BE2C (cell line): Measurements from ENCODE around the gene CNMD.

Source experiments
- DNase-seq: peaks from one replicate; pipeline ENCODE4 v3.0.0-alpha.2; 2020
- H3K27me3 ChIP-seq: fragments of 250-450 bp; sonication (Bioruptor Pico); 2 replicates; pipeline ENCODE4 v1.5.1; 2020; ENCODE audit warnings: mild to moderate bottlenecking
- H3K36me3 ChIP-seq: fragments of 250-450 bp; sonication (Bioruptor Pico); 2 replicates; pipeline ENCODE4 v1.5.1; 2020; ENCODE audit warnings: mild to moderate bottlenecking
- H3K4me1 ChIP-seq: fragments of 250-450 bp; sonication (Bioruptor Pico); 2 replicates; pipeline ENCODE4 v1.5.1; 2020
- H3K4me3 ChIP-seq: 2 replicates; pipeline ENCODE4 v1.5.1; 2011; ENCODE audit warnings: low read depth, low read length
- H3K9me3 ChIP-seq: fragments of 250-450 bp; sonication (Bioruptor Pico); 2 replicates; pipeline ENCODE4 v1.5.1; 2020
- TF ChIP-seq, protein P1 (sequence below): IDR thresholded peaks from 2 replicates; pipeline ENCODE4 v1.5.1; 2012; ENCODE audit warnings: mild to moderate bottlenecking, low read depth, low read length

Gene CNMD

DNA sequence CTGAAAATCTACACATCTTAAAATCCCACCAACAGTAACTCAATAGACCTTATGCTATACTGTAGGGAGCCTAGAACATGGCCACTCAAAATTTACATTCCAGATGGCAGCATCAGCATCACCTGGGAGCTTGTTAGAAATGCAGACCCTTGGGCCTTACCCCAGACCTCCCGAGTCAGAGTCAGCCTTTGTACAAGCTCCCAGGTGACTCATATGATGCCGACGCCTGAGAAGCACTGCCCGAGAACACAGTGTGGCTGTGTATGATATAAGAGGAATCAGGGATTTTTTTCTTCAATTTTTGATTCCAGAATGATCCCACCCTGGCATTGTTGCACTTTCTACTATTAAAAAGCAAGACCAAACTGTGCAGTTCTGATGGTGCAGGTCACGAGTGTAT lies 35.9 kb upstream of the CNMD start:
- peaks cover 5% of the 10 kb centered on the region for H3K27me3 ChIP-seq
- H3K4me1 ChIP-seq = no peaks in the 10 kb centered on the region
- no peaks in the 10 kb centered on the region for H3K9me3 ChIP-seq
- DNase-seq = no peak
- H3K4me3 ChIP-seq = no peak overlapping the region
- H3K36me3 ChIP-seq = no peaks in the 10 kb centered on the region
- TF ChIP-seq, protein P1, sequence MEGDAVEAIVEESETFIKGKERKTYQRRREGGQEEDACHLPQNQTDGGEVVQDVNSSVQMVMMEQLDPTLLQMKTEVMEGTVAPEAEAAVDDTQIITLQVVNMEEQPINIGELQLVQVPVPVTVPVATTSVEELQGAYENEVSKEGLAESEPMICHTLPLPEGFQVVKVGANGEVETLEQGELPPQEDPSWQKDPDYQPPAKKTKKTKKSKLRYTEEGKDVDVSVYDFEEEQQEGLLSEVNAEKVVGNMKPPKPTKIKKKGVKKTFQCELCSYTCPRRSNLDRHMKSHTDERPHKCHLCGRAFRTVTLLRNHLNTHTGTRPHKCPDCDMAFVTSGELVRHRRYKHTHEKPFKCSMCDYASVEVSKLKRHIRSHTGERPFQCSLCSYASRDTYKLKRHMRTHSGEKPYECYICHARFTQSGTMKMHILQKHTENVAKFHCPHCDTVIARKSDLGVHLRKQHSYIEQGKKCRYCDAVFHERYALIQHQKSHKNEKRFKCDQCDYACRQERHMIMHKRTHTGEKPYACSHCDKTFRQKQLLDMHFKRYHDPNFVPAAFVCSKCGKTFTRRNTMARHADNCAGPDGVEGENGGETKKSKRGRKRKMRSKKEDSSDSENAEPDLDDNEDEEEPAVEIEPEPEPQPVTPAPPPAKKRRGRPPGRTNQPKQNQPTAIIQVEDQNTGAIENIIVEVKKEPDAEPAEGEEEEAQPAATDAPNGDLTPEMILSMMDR = no peak

DNA sequence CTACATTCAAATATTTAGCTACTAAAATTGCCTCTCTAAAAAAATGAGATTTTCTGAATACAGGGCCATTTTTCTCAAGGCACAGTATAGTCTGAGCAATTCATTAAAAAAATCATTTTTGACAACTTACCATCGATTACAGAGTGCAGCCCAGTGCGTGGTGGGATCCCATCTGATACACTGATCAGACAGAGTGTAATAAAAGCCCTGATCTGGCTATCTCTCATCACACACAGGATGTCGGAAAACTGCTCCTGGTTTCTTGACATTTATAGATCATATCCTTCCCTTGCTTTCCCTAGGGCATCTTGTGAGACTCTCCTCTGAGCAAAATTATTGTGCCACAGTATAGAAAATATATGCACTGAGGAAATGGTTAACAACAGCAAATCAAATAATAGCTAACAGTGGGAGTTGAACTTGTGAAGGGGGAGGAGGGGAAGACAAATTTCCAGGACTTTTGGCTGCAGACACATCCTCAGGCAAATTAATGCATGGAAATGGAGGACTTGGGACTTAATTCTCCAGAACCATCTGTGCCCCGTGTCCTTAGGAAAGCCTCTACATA lies 28.4 kb upstream of the CNMD start:
- Histone ChIP-seq H3K27me3 (no peaks in the 10 kb centered on the region), H3K4me3 (no peak overlapping the region), H3K36me3 (no peaks in the 10 kb centered on the region), H3K4me1 (no peaks in the 10 kb centered on the region), H3K9me3 (no peaks in the 10 kb centered on the region)
- no peak for DNase-seq
- TF ChIP-seq, protein P1 = no peak

DNA sequence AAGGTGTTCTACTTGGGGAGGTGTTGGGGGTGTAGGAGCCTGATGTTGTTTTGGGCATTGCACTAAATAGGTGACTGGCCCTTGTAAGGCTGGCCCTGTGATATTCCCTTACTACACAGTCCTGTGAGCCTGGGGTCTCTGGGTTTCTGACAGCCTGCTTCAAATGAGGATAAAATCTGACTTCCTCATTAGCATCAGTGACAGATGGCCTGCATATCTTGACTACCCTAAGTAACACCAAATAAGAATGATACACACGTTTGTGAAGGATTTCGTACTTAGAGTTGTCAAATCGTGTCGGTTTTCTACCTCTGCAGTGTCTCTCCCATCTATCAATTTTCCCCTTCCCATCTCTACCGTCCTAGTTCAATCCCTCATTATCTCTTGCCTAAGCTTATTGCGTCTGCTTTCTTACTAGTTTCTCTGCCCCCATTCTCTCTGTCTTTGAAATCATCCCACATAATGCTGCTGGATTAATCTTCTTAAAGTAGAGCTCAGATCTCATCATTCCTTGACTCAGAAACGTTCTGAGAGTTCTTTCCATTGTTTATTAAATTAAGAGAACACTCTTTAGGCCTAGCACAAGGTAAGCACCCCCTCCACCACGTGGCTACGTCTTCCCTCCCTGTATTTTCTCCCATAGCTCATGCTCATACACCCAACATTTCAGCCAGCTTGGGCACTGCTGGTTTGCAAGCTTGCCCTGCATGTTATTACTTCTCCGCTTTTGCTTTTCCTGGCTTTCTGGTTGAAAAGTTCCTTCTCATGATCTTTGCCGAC lies 26.2 kb upstream of the CNMD start:
- H3K4me3 ChIP-seq = no peak overlapping the region
- no peak for DNase-seq
- no peaks in the 10 kb centered on the region for H3K4me1 ChIP-seq
- no peaks in the 10 kb centered on the region for H3K9me3 ChIP-seq
- no peaks in the 10 kb centered on the region for H3K27me3 ChIP-seq
- TF ChIP-seq, protein P1 = no peak
- no peaks in the 10 kb centered on the region for H3K36me3 ChIP-seq

DNA sequence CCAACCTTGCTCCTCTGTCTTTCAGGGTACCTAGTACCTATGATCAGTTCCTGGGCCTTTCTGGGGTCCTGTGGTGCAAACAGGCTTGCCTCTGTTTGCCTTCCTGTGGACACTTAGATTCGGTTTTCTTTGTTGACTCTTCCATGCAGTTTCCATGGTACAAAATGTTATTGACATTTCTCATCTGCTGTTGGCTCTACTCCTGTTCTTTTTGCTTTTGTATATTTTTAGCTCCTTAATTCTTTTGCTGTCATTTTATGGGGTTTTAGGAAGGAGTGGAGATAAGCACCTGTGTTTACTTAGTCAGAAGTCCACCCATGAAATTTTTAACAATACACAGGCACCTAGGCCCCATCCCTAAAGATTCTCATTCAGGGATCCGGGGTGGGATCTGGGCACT lies 20.5 kb upstream of the CNMD start:
- Histone ChIP-seq H3K36me3 (no peaks in the 10 kb centered on the region), H3K4me1 (no peaks in the 10 kb centered on the region), H3K4me3 (no peak overlapping the region), H3K9me3 (no peaks in the 10 kb centered on the region), H3K27me3 (no peaks in the 10 kb centered on the region)
- no peak for DNase-seq
- TF ChIP-seq, protein P1 = no peak

DNA sequence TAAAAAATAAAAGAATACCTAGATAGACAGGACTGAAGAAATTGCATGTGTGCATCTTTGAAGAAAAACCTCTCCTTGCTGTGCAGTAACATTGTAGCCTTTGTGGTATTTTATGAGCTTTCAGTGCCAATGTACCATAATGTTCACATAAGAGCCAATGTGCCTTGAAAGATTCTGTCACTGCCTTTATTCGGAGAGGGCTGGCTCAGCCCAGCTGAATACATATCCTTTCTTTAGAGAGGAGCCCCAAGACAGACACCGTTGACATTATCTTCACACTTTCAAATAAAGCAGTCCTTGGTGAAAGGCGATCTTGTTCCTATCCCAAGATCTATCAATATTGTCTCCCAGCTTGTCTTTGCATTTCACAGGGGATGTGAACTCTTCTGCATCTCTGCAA lies 18.5 kb upstream of the CNMD start:
- DNase-seq = no peak
- no peaks in the 10 kb centered on the region for H3K4me1 ChIP-seq

DNA sequence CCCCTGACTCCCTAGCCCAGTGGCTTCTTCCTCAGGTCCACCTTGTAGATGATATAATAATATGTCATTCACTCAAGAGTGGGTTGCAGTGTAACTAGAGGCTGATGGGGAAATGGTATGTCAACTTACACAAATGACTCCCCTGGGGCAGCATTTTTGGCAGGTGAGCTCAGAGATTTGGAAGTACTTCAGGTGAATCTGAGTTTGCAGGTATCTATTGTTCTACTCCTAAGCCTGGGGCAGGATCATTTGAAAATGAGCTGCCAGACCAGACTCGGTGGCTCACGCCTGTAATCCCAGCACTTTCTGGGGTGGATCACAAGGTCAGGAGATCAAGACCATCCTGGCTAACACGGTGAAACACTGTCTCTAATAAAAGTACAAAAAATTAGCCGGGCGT lies 11.6 kb upstream of the CNMD start:
- Histone ChIP-seq H3K27me3 (no peaks in the 10 kb centered on the region), H3K4me1 (no peaks in the 10 kb centered on the region), H3K9me3 (no peaks in the 10 kb centered on the region), H3K4me3 (no peak overlapping the region), H3K36me3 (no peaks in the 10 kb centered on the region)
- no peak for DNase-seq
- TF ChIP-seq, protein P1 = no peak

More for the DNA sequence above, 18.5 kb upstream of the CNMD start:
- H3K9me3 ChIP-seq = no peaks in the 10 kb centered on the region
- H3K4me3 ChIP-seq = no peak overlapping the region
- H3K27me3 ChIP-seq = no peaks in the 10 kb centered on the region
- TF ChIP-seq, protein P1 = no peak
- H3K36me3 ChIP-seq = no peaks in the 10 kb centered on the region
